Activated CD4-positive, alpha-beta T cell treated with anti-CD3 and anti-CD28 coated beads, Interleukin-2, amount 50 U/mL, for 1 hour (primary cell): Measurements from ENCODE around the gene RDH13.
"Not testable (repeated sequence)": the region's sequence is repeated elsewhere in the genome, so short reads cannot be mapped to it uniquely, and the experiment has no call there.

ENCODE experiments used
- DNase-seq: peaks from one replicate; pipeline ENCODE4 v3.0.0-alpha.2; 2020

The RDH13 gene, protein sequence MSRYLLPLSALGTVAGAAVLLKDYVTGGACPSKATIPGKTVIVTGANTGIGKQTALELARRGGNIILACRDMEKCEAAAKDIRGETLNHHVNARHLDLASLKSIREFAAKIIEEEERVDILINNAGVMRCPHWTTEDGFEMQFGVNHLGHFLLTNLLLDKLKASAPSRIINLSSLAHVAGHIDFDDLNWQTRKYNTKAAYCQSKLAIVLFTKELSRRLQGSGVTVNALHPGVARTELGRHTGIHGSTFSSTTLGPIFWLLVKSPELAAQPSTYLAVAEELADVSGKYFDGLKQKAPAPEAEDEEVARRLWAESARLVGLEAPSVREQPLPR

DNA sequence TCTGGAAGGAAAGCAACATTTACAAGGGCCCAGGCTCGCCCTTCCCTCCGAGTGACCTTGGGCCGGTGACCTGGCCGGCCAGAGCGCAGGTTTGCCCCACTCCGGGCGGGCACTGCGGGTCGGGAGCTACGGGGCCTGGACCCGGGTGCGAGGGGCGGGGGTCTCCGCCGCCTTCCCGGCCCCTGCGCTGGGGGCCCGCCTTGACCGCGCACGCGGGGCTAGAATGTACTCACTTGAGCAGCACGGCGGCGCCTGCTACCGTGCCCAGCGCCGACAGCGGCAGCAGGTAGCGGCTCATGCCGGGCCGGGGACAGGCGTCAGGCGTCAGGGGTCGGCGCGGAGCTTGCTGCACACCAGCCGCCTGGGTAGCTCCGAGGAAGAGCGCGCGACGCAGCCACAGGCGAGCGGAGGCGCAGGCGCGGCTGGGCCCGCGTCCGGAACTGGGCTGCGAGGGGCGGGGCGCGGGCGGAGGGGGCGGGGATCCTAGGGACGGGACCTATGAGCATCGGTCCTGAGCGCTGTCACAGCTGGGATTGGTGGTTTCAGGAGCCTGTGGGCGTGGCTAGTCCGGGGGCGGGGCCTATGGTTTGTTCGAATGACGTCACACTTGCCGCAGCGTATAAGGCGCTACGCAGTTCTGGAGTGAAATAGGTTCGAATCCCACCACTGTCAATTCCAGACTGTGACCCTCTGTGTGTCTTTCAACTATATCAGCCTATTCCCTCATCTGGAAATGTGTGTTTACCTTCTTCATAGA is at the start of gene RDH13:
RDH13 (minus strand) TSS at position 414 of the 757 bp plus-strand sequence; CDS start at position 298, 116 bp downstream.
- peak; percentile 99 for DNase-seq

DNA sequence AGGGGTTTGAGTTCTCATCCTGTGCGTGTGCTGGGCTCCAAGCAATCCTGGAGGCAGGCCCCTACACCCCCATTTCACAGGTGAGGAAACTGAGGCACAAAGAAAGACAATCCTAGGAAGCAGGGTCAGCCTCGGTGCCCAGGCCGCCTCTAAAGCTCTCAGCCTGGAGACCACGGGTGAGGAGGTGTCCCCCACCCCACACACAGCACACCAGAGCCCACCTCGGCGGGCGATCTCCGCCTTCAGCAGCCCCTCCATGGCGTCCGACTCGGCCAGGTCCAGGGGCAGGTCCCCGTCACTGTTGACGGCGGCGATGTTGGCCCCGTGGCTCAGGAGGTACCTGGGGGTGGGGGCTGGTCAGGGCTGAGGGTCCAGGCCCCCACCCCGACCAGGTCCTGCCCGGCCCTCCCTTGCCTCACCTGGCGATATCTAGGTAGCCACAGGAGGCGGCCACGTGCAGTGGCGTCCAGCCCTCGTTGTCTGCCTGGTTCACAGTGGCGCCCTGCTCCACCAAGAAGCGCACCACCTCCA is 49.4 kb upstream of the RDH13 start:
- no peak for DNase-seq

DNA sequence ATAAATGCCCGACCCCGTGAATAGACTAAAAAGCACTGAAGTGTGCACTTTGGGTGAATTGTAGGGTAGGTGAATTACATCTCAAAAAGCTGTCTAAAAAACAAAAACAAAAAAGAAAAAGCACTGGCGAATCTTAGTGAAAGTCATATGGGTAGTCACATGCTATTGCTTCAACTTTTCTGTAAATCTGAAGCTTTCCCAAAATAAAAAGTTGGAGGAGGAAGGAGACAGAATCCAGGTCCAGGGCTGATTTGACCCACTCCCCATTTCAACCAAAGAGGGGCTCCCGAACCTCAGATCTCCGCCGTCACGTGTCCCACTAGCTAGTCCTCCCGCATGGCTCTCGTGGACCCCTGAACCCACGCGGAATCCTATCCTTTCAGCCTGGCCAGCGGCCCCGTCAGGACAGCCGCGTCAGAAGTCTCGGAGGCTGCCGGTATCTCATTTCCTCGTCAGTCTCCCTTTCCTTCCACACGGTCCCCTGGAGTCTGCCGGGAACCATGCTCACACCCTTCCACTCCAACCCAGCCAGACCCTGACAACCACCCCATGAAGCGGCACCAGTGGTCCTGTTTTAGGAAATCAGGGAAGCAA is 48.4 kb upstream of the RDH13 start:
- DNase-seq, result no peak

DNA sequence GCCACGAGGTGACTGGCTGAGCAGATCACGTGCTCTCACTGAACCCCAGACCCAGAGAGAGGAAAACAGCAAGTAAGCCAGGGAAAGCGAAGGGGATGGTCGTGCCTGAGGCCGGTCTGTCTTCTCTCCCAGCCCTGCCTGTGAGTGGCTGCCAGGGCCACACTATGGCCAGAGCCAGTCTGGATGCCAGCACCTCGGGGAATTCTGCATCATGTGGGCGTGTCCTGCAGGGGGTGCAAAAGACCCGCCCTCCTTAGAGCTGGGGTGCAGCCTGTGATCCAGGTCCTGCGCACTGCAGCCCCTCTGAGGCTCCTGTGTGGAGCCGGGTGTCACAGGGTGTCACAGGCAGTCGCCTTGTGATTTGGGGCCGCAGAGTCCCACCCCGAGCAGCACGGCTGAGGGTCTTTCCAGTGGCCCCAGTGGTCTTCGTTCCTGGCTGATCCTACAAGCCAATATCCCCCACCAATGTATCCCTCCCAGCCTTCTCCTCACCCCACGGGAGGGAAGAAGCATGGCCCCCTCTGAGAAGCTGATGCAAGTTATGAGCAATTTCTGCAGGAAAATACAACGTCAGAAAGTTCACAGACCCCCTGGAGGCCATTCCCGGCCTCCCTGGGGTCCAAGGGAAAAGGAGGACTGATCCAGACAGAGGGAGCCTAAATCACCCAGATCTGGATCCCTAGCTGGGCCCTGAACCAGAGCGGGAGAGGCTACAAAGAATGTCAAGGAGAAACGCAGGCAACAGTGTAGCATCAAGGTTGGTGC is 46.8 kb upstream of the RDH13 start:
- DNase-seq, result no peak

DNA sequence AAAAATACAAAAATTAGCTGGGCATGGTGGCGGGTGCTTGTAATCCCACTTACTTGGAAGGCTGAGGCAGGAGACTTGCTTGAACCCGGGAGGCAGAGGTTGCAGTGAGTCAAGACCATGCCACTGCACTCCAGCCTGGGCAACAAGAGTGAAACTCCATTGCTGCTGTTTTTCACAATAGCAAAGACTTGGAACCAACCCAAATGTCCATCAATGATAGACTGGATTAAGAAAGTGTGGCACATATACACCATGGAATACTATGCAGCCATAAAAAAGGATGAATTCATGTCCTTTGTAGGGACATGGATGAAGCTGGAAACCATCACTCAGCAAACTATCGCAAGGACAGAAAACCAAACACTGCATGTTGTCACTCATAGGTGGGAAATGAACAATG is 44.3 kb upstream of the RDH13 start:
- not testable (repeated sequence) for DNase-seq

DNA sequence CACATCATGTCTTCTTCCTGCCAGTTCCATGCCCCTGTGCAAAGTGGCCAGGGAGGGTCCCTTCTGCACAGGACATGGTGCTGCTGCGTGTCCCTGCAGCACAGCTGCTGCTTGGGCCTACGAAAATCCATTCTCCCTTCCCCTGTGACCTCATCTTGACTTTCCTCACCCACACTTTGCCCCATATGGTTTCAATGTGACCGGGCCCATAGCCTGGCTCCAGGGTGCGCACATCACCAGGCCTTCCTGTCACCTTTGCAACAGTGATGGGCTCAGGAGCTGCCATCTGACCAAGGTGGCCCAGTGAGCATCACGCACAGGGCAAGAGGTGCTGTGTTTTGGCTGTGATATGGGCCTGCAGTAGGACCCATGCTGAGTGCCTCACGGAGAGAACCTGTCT is 43.6 kb upstream of the RDH13 start:
- no peak for DNase-seq

DNA sequence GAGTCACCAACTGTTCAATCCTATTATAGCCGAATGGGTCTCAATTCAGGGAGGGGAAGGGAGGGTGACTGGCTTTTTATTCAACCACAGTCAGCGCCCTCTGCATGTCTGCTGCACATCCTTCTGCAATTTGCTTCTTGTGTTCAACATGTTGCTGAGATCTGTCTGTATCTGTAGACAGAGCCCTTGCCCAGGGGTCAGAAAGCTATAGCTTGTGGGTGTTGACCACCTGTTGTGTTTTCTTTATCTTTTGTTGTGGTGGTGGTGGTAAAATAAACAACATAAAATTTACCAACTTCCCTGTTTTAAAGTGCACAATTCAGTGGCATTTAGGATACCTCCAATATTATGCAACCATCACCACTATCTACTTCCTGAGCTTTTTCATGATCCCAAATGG is 42.3 kb upstream of the RDH13 start:
- DNase-seq, result no peak

DNA sequence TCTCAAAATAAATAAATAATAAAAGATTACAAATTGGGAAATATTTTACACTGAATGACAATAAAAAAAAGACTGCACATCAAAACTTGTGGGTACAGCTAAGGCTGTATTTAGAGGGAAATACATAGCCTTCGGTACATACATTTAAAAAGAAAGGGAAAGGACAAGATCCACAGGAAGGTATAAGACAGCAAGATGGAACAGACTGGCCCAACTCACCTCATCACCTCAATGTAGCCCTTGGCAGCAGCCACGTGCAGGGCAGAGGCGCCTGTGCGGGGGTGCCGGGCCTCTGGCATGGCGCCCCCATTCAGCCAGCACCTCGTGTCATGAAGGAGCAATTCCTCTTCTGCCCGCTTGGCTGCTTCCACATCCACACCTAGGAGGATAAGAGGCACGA is 40.2 kb upstream of the RDH13 start:
- DNase-seq, result no peak

DNA sequence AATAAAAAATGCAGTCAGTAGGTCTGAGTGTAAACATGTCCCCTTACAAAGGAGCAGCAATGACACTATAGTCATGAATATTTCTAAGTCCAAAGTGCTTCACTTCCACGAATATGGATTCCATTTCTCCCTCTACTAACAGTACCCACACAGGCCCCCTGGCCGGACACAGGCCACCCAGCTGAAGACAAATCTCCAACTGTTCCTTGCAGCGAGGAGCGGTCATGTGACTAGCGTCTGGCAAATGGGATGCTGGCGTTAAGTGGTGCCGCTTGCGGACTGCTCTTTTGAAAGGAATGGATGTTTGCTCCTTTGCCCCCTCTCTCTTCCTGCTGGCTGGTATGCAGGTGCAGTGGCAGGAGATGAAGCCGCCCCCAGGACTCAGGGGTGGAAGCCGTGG is 38.3 kb upstream of the RDH13 start:
- DNase-seq, result no peak

DNA sequence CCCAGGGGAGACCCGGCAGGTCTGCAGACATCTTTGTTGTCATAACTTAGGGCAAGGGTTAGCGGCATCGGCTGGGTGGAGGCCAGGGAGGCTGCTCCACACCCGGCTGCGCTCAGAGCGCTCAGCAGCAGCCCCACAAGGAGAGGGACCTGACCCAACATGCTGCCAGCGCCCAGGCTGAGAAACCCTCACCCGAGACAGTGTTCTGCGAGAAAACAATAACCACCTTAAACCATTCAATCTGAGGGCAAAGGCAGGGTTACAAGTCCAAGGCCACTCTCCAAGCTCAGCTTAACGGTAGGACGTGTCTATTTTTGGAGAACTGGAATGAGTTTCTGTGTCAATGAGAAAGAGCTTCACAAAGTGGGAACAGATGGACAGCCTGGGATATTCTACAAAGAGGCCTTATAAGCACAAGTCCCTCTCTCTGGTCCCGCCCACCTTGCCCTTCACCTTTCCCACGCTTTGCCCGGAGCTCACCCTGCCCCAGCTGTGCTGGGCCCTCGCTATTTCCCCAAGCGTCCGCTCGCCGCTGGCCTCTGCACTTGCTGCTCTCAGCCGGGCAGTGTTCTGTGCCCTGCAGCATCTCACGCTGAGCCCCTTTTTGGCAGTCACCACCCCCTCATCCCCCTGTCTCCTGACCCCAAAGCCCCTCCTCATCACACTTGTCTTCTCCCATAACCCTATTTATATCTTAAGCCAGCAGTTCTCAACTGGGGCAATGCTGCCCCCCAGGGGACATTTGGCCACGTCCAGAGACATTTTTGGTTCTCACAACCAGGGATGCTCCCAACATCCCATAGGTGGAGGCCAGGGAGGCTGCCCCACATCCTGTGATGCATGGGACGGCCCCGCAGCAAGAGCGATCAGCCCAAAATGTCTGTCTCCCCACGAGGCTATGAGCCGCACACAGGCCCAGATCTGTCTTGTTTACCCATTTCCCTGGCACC is 36.9 kb upstream of the RDH13 start:
- no peak for DNase-seq

DNA sequence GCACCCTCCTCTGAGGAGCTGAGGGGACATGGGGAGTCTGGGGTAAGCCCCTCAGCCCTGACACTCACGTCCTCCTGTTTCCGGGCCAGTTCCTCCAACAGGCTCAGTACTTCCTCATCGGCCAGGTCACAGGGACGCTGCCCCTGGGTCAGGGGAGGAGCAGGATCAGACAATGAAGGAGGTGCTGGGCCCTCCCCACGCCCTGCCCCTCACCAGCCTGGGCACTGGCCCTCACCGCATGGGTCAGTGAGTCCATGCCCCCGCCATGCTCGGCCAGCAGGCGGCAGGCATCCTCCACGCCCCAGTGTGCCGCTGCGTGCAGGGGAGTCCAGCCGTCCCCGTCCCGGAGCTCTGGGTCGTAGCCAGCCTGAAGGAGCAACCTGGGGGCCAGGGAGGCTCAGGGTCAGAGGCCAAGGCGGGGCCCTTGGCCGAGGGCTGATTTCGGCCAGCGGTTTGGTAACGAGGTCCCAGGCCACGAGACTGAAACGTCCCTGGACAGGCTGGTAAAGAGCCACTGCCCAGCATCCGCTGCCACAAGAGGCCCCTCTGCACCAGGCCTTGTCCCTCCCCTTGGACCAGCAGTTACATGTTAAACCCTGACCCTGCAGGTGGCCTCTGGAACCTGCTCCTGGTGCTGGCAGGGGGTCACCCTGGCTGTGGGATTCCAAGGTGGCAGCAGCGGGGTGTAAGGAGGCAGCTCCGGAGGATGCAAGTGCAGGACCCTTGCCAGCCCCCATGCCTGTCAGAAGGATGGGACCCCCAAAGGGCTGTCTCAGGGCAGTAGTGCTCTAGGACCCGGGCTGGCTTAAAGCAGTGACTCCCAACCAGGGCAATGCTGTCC is 36.0 kb upstream of the RDH13 start:
- no peak for DNase-seq

DNA sequence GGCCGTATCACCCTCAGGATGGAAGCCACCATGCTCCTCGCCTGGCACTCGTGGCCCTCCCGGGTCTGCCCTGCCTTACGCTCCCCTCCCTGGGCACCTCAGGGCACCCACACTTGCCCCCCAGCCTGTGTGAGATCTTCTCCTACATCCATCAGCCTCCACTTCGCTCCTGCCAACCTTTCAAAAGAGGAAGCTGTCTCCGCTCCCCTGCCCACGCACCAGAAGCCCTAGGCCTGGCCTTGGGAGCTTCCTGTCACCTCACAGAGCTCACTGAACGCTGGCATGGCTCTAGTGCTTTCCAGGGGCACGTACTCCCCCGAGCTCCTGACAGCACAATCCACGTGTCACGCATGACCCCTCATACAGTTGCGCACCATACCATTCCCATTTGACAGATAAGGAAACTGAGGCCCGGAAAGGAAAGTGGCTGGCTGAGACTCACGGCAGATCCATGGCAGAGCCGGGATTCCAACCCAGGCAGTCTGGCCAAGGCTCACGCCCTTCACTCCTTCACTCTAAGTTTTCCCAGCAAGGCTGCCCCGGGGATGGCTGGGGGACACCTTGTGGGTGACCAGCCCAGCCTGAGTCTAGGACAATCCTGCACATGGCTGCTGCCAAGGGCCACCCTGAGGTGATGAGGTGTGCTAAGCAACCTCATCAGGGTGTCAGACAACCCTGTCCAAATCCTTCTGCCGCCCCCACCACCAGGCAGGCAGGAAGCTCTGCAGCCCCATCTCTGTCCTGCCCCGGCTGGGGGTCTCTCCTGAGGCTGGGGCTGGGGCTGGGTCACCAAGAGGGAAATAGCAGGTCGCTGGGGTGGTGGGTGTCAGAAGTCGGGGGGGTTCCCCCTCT is 35.1 kb upstream of the RDH13 start:
- DNase-seq, result no peak

DNA sequence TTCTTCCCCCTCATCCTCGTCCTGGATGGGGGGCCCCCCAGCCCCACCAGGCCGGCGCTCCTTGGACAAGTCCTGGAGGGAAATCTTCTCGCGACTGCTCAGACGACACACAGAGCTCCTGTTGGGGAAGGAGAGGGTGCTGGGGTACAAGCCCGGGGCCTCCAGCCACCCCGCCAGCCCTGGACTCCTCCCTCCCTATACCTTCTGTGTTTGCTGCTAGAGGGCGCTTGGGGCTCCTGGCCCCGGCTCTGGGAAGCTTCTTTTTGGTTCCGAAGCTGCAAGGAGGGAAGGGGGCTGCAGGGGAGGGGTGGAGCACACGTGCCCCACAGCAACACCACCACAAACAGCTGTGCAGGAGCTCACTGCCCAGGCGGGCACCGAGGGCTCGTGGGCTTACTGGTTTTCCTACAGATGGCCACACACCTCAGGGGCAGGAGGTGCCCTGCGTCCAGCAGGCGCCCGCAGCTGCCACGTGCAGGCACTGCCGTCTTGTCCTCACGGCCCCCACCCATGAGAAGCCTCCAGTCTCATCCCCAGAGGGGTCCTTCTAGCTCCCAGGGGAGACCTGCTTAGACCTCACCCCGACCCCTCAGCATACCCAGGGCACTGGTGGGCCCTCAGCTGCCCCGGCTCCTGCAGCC is 33.2 kb upstream of the RDH13 start:
- no peak for DNase-seq

DNA sequence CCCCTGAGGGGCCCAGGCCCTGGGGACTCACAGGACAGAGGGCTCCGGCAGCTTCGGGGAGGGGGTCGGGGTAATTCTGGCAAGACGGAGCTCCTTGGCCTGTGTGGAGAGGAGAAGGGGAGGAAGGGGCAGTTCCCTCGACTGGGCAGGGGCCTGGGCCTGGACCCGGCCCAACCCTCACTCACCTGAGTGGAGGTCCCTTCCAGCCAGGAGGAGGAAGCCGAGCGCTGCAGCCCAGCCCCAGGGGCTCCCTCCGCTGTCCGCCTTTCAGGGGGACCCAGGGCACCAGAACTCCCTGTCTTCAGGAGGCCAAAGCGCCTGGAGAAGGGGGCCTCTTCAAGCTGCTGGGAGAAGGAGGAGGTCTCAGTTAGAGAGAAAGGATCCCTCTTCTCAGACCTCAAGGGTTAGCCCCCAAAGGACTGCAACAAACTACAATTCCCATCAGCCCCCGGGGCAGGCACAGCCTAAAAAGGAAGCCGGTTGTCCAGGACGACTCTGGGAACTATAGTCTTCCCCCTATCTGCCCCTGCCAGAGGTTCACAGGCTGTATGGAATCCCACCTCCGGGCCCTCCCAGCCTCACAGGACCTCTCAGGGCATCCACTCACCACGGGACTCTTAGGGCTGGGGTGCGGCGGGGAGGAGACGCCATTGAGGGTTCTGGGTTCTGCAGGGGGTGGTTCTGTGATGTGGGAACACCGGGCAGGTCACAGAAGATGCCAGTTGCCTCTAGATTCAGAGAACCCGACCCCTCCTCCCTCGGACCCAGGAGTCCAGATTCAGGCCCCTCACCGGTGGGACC is 32.5 kb upstream of the RDH13 start:
- DNase-seq, result no peak

DNA sequence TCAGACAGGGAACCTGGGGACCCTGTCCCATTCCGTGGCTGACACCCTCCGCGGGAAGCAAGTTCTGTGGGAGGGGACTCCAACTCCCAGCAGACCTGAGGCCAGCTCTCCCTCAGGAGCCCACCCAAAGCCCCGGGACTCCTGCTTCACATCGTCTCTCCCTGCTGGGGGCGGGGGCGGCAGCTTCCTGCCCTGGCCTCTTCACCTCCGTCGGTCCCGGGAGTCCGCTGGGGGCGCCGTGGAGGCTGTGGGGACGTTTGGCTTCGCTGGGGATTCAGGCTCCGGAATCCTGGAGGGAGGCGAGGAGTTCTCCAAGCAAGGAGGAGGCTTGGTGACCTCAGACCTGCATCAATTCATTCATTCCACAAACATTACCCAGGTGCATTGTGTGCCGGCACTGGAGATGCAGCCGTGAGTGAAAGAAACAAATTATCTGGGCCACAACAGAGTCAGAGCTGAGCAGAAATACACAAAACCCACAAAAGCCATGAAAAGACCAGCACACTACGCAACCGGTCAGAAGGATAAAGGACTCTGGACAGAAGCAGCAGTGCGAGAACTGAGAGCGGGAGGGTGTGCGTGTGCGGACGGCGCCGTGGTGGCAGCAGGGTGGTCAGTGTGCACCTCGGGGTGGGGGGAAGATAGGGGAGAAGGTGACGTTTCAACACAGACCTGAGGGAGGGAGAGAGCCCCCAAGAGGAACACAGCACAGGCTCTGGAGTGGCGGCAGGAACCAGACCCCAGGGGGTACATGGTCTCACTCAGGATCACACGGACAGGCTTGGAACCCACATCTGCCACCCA is 31.7 kb upstream of the RDH13 start:
- no peak for DNase-seq

DNA sequence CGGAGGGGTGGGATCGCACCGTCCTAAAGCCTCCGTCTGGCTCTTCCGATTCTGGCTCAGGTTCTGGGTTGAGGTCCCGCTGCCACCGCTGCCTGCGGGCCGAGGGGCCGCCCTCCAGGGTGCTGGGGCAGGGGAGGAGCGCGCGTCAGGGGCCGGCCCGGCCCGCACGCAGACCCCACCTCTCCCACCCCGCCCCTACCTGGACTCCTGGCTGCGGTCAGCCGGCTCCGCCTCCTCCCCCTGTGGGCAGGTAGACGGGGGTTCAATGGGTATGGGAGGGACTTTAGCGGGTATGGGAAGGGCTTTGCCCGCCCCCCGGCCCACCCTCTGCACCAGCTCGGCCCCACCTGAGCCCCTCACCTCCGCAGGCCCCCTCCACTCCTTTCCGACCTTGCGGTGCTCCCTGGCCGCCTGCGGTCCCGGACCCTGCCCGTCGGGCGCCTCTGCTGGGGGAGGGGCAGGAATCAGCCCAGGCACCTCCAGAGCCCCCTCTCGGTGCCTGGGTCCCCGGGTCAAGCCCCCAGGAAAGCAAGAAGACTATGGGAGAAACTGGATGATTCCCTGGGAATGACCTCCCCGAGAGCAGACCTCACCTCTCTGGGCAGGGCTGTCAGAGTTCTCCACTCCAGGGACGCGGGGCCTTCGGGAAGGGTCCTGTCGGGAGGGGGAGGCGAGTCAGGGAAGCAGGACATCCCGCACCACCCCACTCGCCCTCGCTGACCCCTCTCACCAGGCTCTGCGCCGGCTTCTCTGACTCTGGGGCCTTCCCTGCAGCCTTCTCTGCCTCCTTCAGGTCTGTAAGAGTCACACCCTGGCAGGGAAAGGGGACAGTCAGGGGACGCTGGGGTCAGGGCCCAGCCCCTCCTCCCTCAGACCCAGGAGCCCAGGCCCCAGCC is 29.7 kb upstream of the RDH13 start:
- no peak for DNase-seq

DNA sequence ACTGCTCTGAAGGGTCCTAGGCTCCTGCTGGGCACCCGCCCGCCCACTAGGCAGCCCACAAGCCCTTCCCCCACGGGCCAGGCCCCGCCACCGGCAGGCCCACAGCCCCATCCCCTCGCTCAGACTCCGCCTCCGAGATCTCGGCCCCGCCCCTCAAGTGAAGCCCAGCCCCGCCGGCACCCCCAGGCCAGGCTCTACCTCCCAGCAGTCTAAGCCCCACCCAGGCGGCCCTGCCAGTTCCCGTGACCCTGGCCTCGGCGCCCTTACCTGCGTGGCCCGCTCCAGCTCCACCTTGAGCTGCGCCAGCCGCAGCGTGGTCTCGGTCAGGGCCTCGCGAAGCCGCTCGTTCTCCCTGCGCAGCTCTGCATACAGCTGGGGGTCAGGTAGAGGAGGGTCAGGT is 29.0 kb upstream of the RDH13 start:
- DNase-seq, result no peak
